Fibroblast of skin of right biceps (primary cell): ENCODE measurements around the gene ZFAND2A.
"Not testable (repeated sequence)": the region's sequence is repeated elsewhere in the genome, so short reads cannot be mapped to it uniquely, and the experiment has no call there.

Experiments used
- DNase-seq: peaks from one replicate; pipeline ENCODE4 v3.0.0-alpha.2; 2013

ZFAND2A gene

DNA sequence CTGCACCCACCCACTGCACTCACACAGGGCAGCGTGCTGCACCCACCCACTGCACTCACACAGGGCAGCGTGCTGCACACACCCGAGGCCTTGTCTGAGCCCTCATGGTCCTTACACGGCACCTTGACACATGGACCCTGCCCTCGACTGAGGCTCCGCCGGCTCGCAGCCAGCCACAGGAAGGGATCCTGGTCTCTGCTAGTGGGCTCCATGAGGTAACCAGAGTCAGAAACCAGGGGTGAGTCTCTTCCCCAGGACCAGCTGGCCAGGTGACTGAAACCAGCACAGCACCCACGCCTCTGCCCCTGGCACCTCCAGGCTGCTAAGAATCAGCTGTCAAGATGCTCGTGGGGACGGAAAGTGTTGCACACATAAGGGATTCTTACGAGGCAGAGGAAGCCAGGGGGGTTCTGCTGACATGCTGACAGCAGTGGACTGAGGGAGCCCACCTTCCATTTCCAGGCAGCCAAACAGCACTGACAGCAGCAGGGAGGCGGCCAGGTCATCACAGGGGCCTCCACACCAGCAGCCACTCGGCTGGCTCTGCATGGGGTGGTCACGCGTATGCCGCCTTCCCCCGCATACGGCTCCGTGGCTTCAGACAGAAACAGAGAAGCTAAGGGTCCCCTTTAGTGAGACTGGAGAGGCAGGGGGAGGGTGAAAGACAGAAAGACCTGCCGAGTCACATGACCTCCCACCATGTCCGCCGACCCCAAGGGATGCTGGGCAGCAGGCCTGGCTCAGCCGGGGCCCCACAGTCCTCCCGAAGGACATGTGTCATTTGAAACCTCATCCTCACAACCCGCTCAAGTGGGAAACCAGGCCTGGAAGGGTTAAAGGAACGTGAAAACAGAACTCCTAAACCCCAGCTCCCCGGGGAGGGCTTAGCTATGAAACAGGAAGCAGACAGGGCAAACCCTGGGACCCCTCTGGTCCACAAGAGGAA, 37.8 kb downstream of the ZFAND2A start:
- DNase-seq, result no peak

- DNase-seq, result no peak
These were observed 38.5 kb downstream of the ZFAND2A start for GRCh38 chr7:1121476-1121875.

- no peak for DNase-seq
These were observed 39.2 kb downstream of the ZFAND2A start for GRCh38 chr7:1120791-1121190.

GRCh38 chr7:1119201-1119600, 40.8 kb downstream of the ZFAND2A start:
- DNase-seq, result no peak

DNA sequence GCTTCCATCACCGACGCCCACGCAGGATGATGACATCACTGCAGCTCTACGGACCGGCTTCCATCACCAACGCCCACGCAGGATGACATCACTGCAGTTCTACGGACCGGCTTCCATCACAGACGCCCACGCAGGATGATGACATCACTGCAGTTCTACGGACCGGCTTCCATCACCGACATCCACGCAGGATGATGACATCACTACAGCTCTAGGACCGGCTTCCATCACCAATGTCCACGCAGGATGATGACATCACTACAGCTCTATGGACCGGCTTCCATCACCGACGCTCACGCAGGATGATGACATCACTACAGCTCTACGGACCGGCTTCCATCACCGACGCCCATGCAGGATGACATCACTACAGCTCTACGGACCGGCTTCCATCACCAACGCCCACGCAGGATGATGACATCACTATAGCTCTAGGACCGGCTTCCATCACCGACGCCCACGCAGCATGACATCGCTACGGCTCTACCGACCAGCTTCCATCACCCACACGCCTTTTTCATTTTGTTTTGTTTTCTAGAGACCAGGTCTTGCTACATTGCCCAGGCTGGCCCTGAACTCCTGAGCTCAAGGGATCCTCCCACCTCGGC, 42.6 kb downstream of the ZFAND2A start:
- no peak for DNase-seq

- DNase-seq, result not testable (repeated sequence)
These were observed 43.5 kb downstream of the ZFAND2A start for GRCh38 chr7:1116383-1117008.

DNA sequence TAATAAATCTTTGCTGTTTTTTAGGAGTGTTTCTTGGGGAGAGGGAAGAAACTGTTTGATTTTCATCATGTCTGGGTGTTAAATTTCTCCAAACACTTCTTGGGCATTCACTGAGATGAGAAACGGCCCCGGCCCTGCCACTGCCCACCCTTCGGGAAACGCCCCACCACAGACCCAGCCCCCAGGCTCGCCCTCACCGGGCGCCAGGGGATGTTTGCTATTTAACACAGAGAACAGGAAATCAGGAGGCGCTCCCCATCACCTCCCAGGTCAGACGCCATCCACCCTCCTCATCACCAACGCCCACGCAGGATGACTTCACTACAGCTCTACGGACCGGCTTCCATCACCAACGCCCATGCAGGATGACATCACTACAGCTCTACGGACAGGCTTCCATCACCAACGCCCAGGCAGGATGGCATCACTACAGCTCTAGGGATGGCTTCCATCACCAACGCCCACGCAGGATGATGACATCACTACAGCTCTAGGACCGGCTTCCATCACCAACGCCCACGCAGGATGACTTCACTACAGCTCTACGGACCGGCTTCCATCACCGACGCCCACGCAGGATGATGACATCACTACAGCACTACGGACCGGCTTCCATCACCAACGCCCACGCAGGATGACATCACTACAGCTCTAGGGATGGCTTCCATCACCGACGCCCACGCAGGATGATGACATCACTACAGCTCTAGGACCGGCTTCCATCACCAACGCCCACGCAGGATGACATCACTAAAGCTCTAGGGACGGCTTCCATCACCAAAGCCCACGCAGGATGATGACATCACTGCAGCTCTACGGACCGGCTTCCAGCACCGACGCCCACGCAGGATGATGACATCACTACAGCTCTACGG, 44.6 kb downstream of the ZFAND2A start:
- DNase-seq, result not testable (repeated sequence)

DNA sequence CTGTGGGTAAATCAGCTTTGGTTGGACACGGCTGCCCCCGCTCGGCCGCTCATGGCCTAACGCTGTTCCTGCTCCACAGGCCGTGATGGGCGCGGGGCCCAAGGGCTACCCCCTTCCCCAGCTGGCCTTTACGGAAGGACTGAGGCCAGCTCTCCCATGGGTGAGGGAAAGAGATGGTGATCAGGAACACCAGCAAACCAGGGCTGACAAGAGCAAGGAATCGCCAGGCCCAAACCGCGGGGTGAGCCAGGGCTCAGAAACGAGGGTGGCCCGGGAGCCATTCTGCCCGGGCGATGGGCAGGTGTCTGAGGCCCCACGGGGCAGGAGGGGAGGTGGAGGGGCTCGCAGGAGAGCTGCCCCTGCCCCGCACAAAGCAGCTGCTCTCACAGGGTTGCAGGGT, 45.5 kb downstream of the ZFAND2A start:
- DNase-seq, result no peak

GRCh38 chr7:1114088-1114487, 45.9 kb downstream of the ZFAND2A start:
- DNase-seq, result no peak

DNA sequence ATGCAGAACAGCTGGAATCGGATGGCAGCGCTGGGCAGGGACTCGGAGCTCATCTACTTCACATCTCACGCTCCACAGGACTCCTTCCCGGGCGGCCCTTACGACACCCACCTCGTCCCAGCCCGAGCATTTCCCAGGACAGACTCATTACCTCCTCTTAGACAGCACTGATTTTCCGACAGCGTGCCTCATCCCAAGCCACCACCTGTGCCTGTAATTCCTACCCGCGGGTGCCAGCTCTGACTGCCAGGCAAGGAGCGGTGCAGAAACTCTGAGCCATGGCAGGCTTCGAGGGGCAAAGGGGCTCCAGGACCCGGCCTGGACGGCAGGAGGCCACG, 46.5 kb downstream of the ZFAND2A start:
- DNase-seq, result no peak

DNA sequence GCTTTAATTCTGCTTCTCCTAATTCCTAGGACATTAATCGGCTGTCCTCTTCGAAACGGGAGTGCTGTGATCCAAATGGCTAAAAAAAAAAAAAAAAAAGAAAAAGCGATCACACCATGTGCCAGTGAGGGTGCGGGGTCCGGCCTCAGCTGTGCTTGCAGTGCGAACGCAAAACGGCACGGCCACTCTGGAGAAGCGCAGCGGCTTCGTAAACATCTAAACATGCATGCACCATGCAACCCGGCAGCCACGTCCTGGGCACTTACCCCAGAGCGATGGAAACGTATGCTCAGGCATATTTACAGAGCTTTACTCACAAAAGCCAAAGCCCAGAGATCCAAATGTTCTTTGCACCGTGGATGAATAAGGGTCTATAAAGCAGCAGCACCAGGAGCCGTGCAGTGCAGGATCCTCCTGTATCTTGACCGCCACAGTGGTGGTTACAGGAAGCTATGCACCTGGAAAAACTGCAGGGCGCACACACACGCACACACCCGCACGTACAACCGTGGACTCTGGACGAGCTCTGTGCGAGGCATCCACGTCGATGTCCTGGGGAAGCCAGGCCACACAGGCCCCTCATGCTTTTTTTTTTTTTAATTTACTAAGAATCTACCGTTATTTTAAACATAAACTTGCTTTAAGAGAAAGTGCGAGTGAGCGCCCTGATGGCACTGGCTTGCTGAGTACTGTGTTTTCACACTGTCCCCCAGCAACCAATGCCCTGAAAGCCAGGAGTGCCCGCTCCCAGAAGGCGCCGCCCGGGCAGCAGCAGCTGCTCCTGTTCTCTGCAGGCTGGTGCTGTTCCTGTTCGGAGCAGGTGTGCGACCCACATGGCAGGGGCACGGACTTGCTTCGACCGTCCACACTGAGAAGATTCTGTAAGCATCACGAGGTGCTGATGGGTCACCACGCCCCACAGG, 47.1 kb downstream of the ZFAND2A start:
- no peak for DNase-seq

GRCh38 chr7:1112109-1112508, 47.9 kb downstream of the ZFAND2A start:
- no peak for DNase-seq

GRCh38 chr7:1111156-1111555, 48.8 kb downstream of the ZFAND2A start:
- no peak for DNase-seq

DNA sequence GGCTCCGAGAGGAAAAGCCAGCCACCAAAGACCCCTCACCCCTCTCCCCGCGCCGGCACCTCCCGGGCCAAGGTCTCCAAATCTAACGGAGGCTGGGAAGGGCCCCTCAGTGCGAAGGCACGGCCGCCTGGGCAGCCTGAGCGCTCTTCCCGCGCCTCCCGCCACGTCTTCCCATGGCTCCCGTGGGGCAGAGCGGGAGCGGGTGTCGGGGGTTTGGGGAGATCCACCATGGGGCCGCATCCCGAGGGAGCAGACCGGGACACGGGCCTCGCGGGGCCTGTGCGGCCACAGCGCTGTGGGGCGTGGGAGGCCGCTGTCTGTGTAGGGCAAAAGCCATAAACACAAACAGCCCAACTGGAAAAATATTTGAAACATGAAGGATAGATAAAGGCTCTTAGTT, 49.6 kb downstream of the ZFAND2A start:
- DNase-seq, result no peak

DNA sequence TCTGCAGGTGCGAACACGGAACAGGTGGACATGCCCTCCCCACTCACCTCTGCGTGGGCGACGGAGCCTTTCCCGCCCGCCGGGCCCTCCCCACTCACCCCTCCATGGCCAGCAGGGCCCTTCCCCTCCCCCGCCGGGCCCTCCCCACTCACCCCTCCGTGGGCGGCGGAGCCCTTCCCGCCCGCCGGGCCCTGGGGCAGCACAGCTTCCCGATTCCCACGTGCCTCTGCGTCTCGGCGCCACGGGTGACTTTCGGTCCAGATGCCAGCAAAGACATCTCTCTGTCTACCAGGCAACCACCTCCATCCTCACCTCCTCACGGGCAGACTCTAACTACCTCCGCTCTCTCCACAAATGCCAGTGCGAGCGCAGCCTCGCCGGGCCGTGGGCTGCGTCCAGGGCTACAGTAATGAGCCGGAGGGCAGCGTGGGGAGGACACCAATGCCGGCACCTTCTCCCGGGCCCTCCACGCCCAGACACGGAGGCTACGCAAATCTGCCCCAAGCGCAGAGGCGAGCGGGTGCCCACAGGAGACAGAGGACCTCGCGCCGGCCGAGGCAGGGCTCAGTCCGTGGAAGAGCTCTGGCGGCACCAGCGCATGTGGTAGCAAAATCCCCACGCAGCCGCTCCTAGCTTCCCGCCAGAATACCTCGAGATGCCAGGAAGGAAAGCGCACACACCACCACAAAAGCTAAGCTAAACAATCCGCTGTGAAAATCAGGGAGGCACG, 50.2 kb downstream of the ZFAND2A start:
- DNase-seq, result no peak

DNA sequence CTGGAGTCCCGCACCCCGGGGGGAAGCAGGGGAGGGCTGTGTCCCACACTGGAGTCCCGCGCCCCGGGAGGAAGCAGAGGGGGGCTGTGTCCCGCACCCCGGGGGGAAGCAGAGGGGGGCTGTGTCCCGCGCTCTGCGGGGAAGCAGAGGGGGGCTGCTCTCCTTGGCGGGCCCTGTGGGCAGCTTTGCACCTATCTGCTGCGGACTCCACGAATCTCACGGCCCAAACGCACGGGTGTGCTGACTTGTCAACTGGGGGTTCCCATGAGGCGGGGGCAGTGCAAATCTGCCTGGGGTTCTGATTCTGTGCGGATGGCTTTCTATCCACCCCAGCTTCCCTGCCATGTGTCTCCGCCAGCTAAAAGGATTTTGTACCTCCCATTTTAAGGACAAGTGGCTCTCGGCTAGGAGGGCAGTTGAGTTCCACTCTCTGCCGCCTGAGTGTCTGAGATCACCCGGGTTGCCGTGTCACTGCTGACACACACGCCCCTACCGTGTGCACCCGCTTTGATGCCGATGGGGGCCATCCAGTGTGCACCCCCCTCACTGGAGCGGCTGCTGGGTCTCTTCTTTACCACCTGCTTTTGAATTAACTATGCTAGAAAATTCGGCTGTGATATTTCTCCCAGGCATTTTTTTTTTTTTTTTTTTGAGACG, 51.6 kb downstream of the ZFAND2A start:
- DNase-seq, result no peak

DNA sequence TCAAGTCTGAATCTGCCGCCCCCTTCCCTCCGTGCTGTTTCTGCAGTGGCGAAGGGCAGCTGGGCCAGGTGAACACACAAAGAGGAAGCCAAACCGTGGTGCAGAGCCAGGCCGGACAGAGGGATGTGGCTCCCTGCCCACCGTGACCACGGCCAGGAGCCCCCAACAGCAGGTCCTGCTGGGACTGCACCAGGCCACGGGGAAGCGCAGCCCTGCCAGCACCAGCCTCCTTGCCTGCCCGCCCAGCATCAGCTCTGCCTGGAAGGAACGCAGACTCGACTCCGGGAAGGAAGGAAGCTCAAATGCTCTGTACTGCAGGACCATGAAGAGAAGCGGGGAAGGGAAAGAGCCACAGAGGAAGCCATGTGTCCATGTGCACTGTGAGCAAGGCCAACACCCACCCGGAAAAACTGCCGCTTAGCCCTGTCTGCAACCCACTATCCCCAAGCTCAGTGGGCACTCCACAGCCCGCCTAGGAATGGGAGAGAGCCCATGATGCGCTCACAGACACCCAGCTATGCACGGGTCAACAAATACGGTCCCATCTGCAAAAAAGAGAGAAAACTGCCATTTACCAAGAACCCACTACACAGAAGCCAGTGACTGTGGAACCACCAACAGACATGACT, 53.1 kb downstream of the ZFAND2A start:
- DNase-seq, result no peak

- no peak for DNase-seq
These were observed 53.8 kb downstream of the ZFAND2A start for GRCh38 chr7:1106063-1106792.

- no peak for DNase-seq
These were observed 54.8 kb downstream of the ZFAND2A start for GRCh38 chr7:1105189-1105588.
